ENCODE results near the gene ARIH2. TPM values are rescaled to one million over a fixed set of nuclear protein-coding genes. Genes with fewer than 3 reads are reported as not detected.
A peak's percentile ranks its signal among the peaks of the same experiment; 100 is the strongest.
"Not testable (repeated sequence)": the region's sequence is repeated elsewhere in the genome, so short reads cannot be mapped to it uniquely, and the experiment has no call there.

The ARIH2 gene
- polyA plus RNA-seq, 1 donor from 2014 or later: 153 TPM

- Histone ChIP-seq H3K79me2 (replicated peaks; ENCODE audit: insufficient read depth, low read length) (no peaks in the 10 kb centered on the region), H4K20me1 (ENCODE audit: insufficient read depth) (no peaks in the 10 kb centered on the region), H3K4me3 (ENCODE audit: low read length) (peak within 1 kb of the TSS; percentile 65), H3K9ac (ENCODE audit: low read length) (no peak within 1 kb of the TSS), H3K4me2 (ENCODE audit: low read length) (no peak within 1 kb of the TSS), H3K27ac (ENCODE audit: low read length) (no peak within 1 kb of the TSS), H3K9me2 (ENCODE audit: insufficient read depth, low read length) (no peaks in the 10 kb centered on the region), H3K27me3 (ENCODE audit: insufficient read depth, low read depth, low read length) (no peaks in the 10 kb centered on the region), H3F3A (ENCODE audit: insufficient read depth, low read length, poor library complexity, severe bottlenecking) (no peaks in the 10 kb centered on the region), H2AFZ (ENCODE audit: low read depth, low read length) (peak within 1 kb of the TSS; percentile 65), H3K36me3 (ENCODE audit: insufficient read depth, low read length) (no peaks in the 10 kb centered on the region), H3K9me3 (ENCODE audit: low read length) (no peaks in the 10 kb centered on the region)
- TF ChIP-seq REST (IDR thresholded peaks at IDR 0.05; ENCODE audit: borderline replicate concordance) (no peak), EP300 (conservative IDR thresholded peaks at IDR 0.05; ENCODE audit: poor library complexity, severe bottlenecking) (no peak), TAF1 (IDR thresholded peaks at IDR 0.05; ENCODE audit: low read depth) (no peak), EZH2 (IDR thresholded peaks at IDR 0.05; ENCODE audit: borderline replicate concordance, insufficient read depth, low read length, poor library complexity, severe bottlenecking) (no peak), CTCF (IDR thresholded peaks at IDR 0.05; ENCODE audit: poor library complexity, severe bottlenecking) (no peak)
These were observed 20.0 kb upstream of the ARIH2 start, which contains the start of gene SLC25A20 for GRCh38 chr3:48898383-48899234. TSS of gene SLC25A20 (minus strand) at chr3:48898882. CDS start at chr3:48898794, 88 bp downstream.

GRCh38 chr3:48899273-48899672 lies 19.4 kb upstream of the ARIH2 start:
- Histone ChIP-seq H3K9ac (ENCODE audit: low read length) (no peak overlapping the region), H3K79me2 (replicated peaks; ENCODE audit: insufficient read depth, low read length) (no peaks in the 10 kb centered on the region), H3K9me3 (ENCODE audit: low read length) (no peaks in the 10 kb centered on the region), H3K4me2 (ENCODE audit: low read length) (no peak overlapping the region), H4K20me1 (ENCODE audit: insufficient read depth) (no peaks in the 10 kb centered on the region), H2AFZ (ENCODE audit: low read depth, low read length) (no peak overlapping the region), H3K9me2 (ENCODE audit: insufficient read depth, low read length) (no peaks in the 10 kb centered on the region), H3K27ac (ENCODE audit: low read length) (no peak overlapping the region), H3K4me3 (ENCODE audit: low read length) (peak overlapping the region; percentile 65), H3K36me3 (ENCODE audit: insufficient read depth, low read length) (no peaks in the 10 kb centered on the region), H3K27me3 (ENCODE audit: insufficient read depth, low read depth, low read length) (no peaks in the 10 kb centered on the region), H3F3A (ENCODE audit: insufficient read depth, low read length, poor library complexity, severe bottlenecking) (no peaks in the 10 kb centered on the region)
- TF ChIP-seq REST (IDR thresholded peaks at IDR 0.05; ENCODE audit: borderline replicate concordance): no peak
- no peak for TF ChIP-seq RAD21 (conservative IDR thresholded peaks at IDR 0.05)
- TF ChIP-seq EZH2 (IDR thresholded peaks at IDR 0.05; ENCODE audit: borderline replicate concordance, insufficient read depth, low read length, poor library complexity, severe bottlenecking): no peak
- no peak for TF ChIP-seq CTCF (IDR thresholded peaks at IDR 0.05; ENCODE audit: poor library complexity, severe bottlenecking)
- TF ChIP-seq POLR2AphosphoS5 (IDR thresholded peaks at IDR 0.05): no peak
- no peak for TF ChIP-seq MXI1 (conservative IDR thresholded peaks at IDR 0.05; ENCODE audit: poor library complexity, severe bottlenecking)
- TF ChIP-seq SMC3 (conservative IDR thresholded peaks at IDR 0.05; ENCODE audit: poor library complexity): no peak
- no peak for TF ChIP-seq TAF1 (IDR thresholded peaks at IDR 0.05; ENCODE audit: low read depth)
- no peak for TF ChIP-seq EP300 (conservative IDR thresholded peaks at IDR 0.05; ENCODE audit: poor library complexity, severe bottlenecking)

GRCh38 chr3:48907026-48907425 lies 11.6 kb upstream of the ARIH2 start:
- not testable (repeated sequence) for H3K36me3 ChIP-seq (ENCODE audit: insufficient read depth, low read length); H2AFZ ChIP-seq (ENCODE audit: low read depth, low read length); H3K9ac ChIP-seq (ENCODE audit: low read length); H3F3A ChIP-seq (ENCODE audit: insufficient read depth, low read length, poor library complexity, severe bottlenecking); H4K20me1 ChIP-seq (ENCODE audit: insufficient read depth); H3K27ac ChIP-seq (ENCODE audit: low read length); H3K9me2 ChIP-seq (ENCODE audit: insufficient read depth, low read length); H3K9me3 ChIP-seq (ENCODE audit: low read length); H3K79me2 ChIP-seq (replicated peaks; ENCODE audit: insufficient read depth, low read length); H3K27me3 ChIP-seq (ENCODE audit: insufficient read depth, low read depth, low read length); H3K4me2 ChIP-seq (ENCODE audit: low read length); H3K4me3 ChIP-seq (ENCODE audit: low read length)
